HG03103 (cell line): ENCODE measurements around the gene PPP4R3B.

ENCODE experiments used
- ATAC-seq: cut with Tn5 transposase; IDR thresholded peaks from one replicate; pipeline ENCODE4 v1.9.1; 2021; ENCODE audit warnings: low read depth; ENCODE audit not compliant: unreplicated experiment

Gene PPP4R3B

DNA sequence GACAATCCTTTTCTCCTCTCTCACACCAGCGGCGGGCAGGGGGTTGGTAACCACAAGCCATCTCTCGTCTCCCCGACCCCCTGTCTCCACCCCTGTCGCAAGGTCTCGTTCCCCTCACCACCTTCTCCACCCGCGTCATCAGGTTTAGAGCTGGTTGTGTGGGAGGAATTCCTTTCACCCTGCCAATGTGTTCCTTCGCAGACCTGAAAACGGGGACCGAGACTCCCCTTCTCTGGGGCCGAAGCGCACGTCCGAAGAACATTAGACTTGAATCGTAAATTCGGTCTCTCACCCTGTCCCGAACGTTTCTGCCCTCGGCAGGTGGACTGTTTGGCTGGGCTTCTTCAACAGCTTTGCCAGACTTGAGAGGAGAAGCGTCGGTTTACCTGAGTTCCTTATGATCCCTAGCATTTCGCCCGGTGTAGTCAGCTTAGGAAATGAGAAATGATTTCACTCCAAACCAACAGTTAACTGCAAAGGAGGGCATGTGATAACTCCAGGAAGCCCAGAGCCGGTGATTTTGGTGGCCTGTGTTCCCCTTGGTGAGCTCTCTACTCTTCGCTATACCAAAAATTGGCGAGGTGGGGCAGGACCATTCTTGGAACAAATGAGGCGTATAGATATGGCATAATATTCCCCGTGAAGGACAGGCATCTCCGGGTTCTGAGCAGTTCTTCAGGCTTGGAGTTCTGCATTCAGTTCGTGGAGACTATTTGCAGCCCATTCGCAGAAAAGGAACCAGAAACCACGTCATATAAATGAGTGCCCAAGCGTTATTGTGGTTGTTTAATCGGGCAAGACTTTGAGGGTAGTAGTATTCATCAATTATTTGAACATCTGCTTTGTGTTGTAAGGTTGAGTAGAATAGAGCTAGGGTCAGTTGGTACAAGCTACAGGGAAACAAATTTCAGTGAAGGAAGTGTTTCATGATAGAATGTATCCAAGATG is 97.2 kb downstream of the PPP4R3B start:
- ATAC-seq = peak; percentile 2

DNA sequence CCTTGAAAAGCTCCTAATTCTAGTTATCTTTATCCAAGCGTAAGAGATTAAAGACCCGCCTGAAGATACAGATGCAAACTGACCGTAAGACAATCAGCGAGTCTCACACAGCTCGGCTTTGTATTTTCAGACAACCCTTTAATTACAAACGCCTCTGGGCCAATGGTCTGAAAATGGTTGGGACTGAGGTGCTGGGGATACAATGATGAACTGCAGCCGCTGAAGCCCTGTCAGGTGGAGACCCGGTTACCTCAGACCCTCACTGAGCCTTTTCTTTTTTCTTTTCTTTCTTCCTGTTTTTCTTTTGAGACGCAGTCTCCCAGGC is 98.6 kb downstream of the PPP4R3B start:
- no peak for ATAC-seq

DNA sequence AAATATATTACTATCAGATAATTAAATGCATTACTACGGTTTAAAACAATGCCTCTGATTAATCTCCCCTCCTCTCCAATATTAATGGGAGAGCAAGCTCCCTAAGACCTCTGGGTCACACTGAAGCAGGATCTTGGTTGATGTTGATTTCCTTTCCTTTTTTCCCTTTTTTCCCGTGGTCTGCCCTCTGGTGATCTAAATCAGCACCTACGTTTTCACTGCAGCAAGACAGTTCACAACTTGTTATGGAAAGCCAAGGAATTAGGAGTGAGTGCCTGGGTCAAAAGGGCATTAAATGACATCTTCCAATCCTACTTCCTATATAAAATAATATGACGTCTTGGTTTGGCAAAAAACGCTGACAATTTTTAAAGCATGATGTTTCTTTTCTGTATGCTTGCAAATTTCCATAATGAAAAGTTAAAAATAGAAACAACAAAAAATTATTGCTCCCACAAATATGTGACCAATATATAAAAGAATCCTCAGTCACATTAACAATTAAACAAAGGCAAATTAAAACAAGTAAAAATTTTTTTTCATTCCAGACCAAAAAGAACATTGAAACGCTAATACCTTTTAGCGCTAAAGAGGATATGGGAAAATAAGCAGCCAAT is 105.8 kb downstream of the PPP4R3B start:
- no peak for ATAC-seq

- no peak for ATAC-seq
Observed at GRCh38 chr2:55502590-55503141, 114.8 kb downstream of the PPP4R3B start.

DNA sequence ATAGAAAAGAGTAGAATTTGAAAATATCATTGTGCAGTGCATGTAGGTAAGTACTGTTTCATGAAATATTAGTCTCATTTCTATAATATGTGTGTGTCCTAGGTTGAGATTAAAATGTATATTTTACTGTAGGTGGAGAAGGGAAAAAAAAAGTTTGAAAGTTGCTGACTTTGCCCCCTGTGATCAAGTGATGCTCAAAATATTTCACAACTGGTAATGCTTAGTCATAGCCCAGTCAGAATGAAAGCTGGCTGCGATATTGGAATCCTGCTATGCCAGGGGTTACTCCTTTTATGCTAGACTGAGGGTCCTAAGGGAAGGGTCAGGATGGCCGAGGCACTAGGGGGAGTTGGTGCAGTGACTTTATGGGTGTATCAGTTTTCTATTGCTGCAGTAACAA is 117.4 kb downstream of the PPP4R3B start:
- no peak for ATAC-seq

GRCh38 chr2:55498582-55498981 is 118.8 kb downstream of the PPP4R3B start:
- no peak for ATAC-seq
